ENCODE measurements around the gene PLAC8L1.

- TF ChIP-seq CTCF (optimal IDR thresholded peaks at IDR 0.05 in 1 of 3, IDR thresholded peaks at IDR 0.05 in 1 of 3, conservative IDR thresholded peaks at IDR 0.05 in 1 of 3; ENCODE audit: extremely low read depth in 1 of 3, insufficient read depth in 2 of 3, low read length in 3 of 3) (no peak), EZH2 (IDR thresholded peaks at IDR 0.05; ENCODE audit: low read length) (no peak)
Measured at GRCh38 chr5:146071171-146071570, 34.2 kb downstream of the PLAC8L1 start.
